ENCODE data around the gene MCM7. TPM values are rescaled to one million over a fixed set of nuclear protein-coding genes. Genes with fewer than 3 reads are reported as not detected.

Gene MCM7
- total and polyA plus RNA-seq, 2 of the 13 experiments (the other 11 are each of a cell fraction or from before 2014, with no cell fraction given), result 84.5 to 214 TPM

- in situ Hi-C loops (cut with HindIII; ENCODE audit: extremely low pct_ligation_motif_present, low pct_unique_long_range_greater_than_20kb), result no loop called here
- Histone ChIP-seq H3K27ac (ENCODE audit: extremely low read length, insufficient read depth, low read length) (no peak overlapping the region), H3K9me3 (ENCODE audit: low read length) (no peaks in the 10 kb centered on the region), H3K27me3 (ENCODE audit: control insufficient read depth in 1 of 2, insufficient read depth in 2 of 2, low read length in 2 of 2) (no peaks in the 10 kb centered on the region), H3K36me3 (replicated peaks in 1 of 2; ENCODE audit: control insufficient read depth in 1 of 2, insufficient read depth in 2 of 2, low read length in 2 of 2) (peaks cover 7 to 31% of the 10 kb centered on the region in 2 experiments), H2AFZ (ENCODE audit: low read length) (no peak overlapping the region), H3K4me1 (ENCODE audit: insufficient read depth, low read length) (peaks cover 14% of the 10 kb centered on the region), H3K4me2 (ENCODE audit: low read depth, low read length) (no peak overlapping the region), H4K20me1 (ENCODE audit: insufficient read depth, low read length) (no peaks in the 10 kb centered on the region), H3K79me2 (ENCODE audit: insufficient read depth, low read length) (no peaks in the 10 kb centered on the region), H3K4me3 (replicated peaks in 1 of 3; ENCODE audit: insufficient read depth in 1 of 3, low read depth in 2 of 3, low read length in 3 of 3) (no peak overlapping the region), H3K9ac (ENCODE audit: insufficient read depth, low read depth, low read length) (no peak overlapping the region)
- BruUV-seq (replicated peaks), result no TSS peak
- ChIA-PET POLR2A (interaction anchor here (0.8 kb wide), 1 partner anchor 13 kb away, joined by 3 read pairs; no protein-coding TSS in a partner anchor), CTCF (ENCODE audit: low intra/inter-chr PET ratio, low total read pairs) (no interaction called here)
- WGBS (ENCODE audit: low lambda C conversion rate), result 75% methylated on average over 8 of the region's 8 CpGs
- FAIRE-seq, result peak; percentile 57
- intact Hi-C loops (cut with micrococcal nuclease; ENCODE audit: unreplicated experiment), result loop anchor here (1.0 kb wide), 1 partner anchor 9 kb away; no protein-coding TSS in a partner anchor
- ATAC-seq, result peak; percentile 22
- 0 out of 4 replicates have a peak, but pooled peaks of 1 of the 2 experiments have one; percentile 14 for TF ChIP-seq NR2F1 (CRISPR knock-in tag; IDR thresholded peaks at IDR 0.05)
- peak; percentile 64; the same call in 1 of the 2 replicates for TF ChIP-seq PAF1 (CRISPR knock-in tag; IDR thresholded peaks at IDR 0.05)
- no peak for TF ChIP-seq HMGA1 (CRISPR knock-in tag; conservative IDR thresholded peaks at IDR 0.05)
- peak; percentile 57 for TF ChIP-seq AGO2 (optimal IDR thresholded peaks at IDR 0.05; ENCODE audit: low read depth, low read length)
- TF ChIP-seq RARA (CRISPR knock-in tag; IDR thresholded peaks at IDR 0.05), result 0 out of 2 replicates have a peak, but pooled peaks have one; percentile 8
- TF ChIP-seq FOXA3 (CRISPR knock-in tag; IDR thresholded peaks at IDR 0.05), result 0 out of 2 replicates have a peak, but pooled peaks have one; percentile 7
- no peak for TF ChIP-seq MTF2 (CRISPR knock-in tag; IDR thresholded peaks at IDR 0.05; ENCODE audit: borderline replicate concordance)
- TF ChIP-seq NR2F6 (IDR thresholded peaks at IDR 0.05), result peak; percentile 54
- TF ChIP-seq NR2F6 (CRISPR knock-in tag; IDR thresholded peaks at IDR 0.05), result peak; percentile 49; the same call in 1 of the 2 replicates
- TF ChIP-seq RBM22 (optimal IDR thresholded peaks at IDR 0.05; ENCODE audit: low read length), result peak; percentile 16
- no peak for TF ChIP-seq TSC22D2 (CRISPR knock-in tag; IDR thresholded peaks at IDR 0.05; ENCODE audit: borderline replicate concordance)
- TF ChIP-seq POLR2G (IDR thresholded peaks at IDR 0.05; ENCODE audit: low read depth, low read length), result peak; percentile 51; the same call in 1 of the 2 replicates
- peak in 1 of 2 experiments; percentile 32; a peak in 1 of 4 replicates for TF ChIP-seq POLR2A (IDR thresholded peaks at IDR 0.05; ENCODE audit: insufficient read depth in 1 of 2, low read depth in 2 of 2, low read length in 2 of 2)
- TF ChIP-seq CEBPB (IDR thresholded peaks at IDR 0.05; ENCODE audit: borderline replicate concordance, low read depth, low read length), result peak; percentile 45; the same call in 1 of the 2 replicates
- TF ChIP-seq NR2C2 (CRISPR knock-in tag; IDR thresholded peaks at IDR 0.05; ENCODE audit: borderline replicate concordance), result peak; percentile 26; the same call in 1 of the 2 replicates
- DNase-seq (ENCODE audit: low spot score), result no peak
Measured at GRCh38 chr7:100065452-100066186, 35.6 kb downstream of the MCM7 start.

Measured in HepG2 (cell line).